Panc1 (cell line): ENCODE results near the gene FOXN4. TPM values are rescaled to one million over a fixed set of nuclear protein-coding genes. Genes with fewer than 3 reads are reported as not detected.

ENCODE experiments used
- ATAC-seq: fragments of 200-7000 bp; cut with Tn5 transposase; 2 replicates; pipeline ENCODE4 v1.9.1; 2020; ENCODE audit warnings: mild to moderate bottlenecking, moderate library complexity
- BruUV-seq: library from RNA; stranded (reverse); fragments of 400-500 nt; replicated peaks from 2 replicates; lab custom pipeline; 2021; lab: Mats Ljungman, UMichigan
- CTCF ChIA-PET: fragments of 300-600 bp; sonication (Branson Sonifier 250); formaldehyde crosslinking; loops from one replicate; lab custom pipeline; 2022; ENCODE audit warnings: antibody characterized with exemption; lab: Charles Lee
- POLR2A ChIA-PET: fragments of 300-600 bp; sonication (Branson Sonifier 250); formaldehyde crosslinking; loops from one replicate; lab custom pipeline; 2022; ENCODE audit warnings: antibody characterized with exemption; lab: Charles Lee
- DNase-seq: peaks from one replicate; pipeline ENCODE4 v3.0.0-alpha.2; 2010; ENCODE audit warnings: low read depth, low spot score
- H3K27ac ChIP-seq: 2 replicates; pipeline ENCODE4 v1.5.1; 2011; ENCODE audit warnings: mild to moderate bottlenecking, low read length, inconsistent platforms
- H3K27me3 ChIP-seq: fragments of 200-500 bp; sonication (Bioruptor generic); 2 replicates; pipeline ENCODE4 v1.6.0; 2014; ENCODE audit warnings: low read length, inconsistent platforms; ENCODE audit not compliant: control insufficient read depth, insufficient read depth
- H3K36me3 ChIP-seq: fragments of 200-500 bp; sonication (Bioruptor generic); 2 replicates; pipeline ENCODE4 v1.5.1; 2014; ENCODE audit warnings: inconsistent platforms, mild to moderate bottlenecking, low read length, moderate library complexity; ENCODE audit not compliant: control insufficient read depth, insufficient read depth
- H3K4me1 ChIP-seq: 2 replicates; pipeline ENCODE4 v1.5.1; 2011; ENCODE audit warnings: inconsistent platforms, mild to moderate bottlenecking, low read length, moderate library complexity; ENCODE audit not compliant: control insufficient read depth, insufficient read depth
- H3K4me3 ChIP-seq, 2 experiments: 2 replicates each; pipeline ENCODE4 v1.5.1; 2011 to 2012; ENCODE audit warnings: low read depth in 2 of 2, low read length in 2 of 2, mild to moderate bottlenecking in 2 of 2, inconsistent platforms in 1 of 2, moderate library complexity in 1 of 2
- H3K9me3 ChIP-seq: fragments of 200-500 bp; sonication (Bioruptor generic); 2 replicates; pipeline ENCODE4 v1.5.1; 2014; ENCODE audit warnings: low read depth, mild to moderate bottlenecking, inconsistent platforms, low read length, moderate library complexity; ENCODE audit not compliant: control insufficient read depth, insufficient read depth
- POLR2AphosphoS5 ChIP-seq: IDR thresholded peaks from 2 replicates; pipeline ENCODE4 v1.6.1; 2012; ENCODE audit warnings: mild to moderate bottlenecking, low read depth, low read length, moderate library complexity
- REST ChIP-seq, 2 experiments: IDR thresholded peaks; 2 replicates each; pipeline ENCODE4 v1.6.1; 2011 to 2012; ENCODE audit warnings: low read depth in 2 of 2, control low read depth in 1 of 2, low read length in 1 of 2, mild to moderate bottlenecking in 1 of 2, moderate library complexity in 1 of 2; ENCODE audit not compliant: insufficient read depth in 1 of 2
- SIN3A ChIP-seq: IDR thresholded peaks from 2 replicates; pipeline ENCODE4 v1.6.1; 2012; ENCODE audit warnings: low read depth, mild to moderate bottlenecking, low read length, moderate library complexity, borderline replicate concordance; ENCODE audit not compliant: insufficient read depth
- TCF7L2 ChIP-seq: IDR thresholded peaks from 2 replicates; pipeline ENCODE4 v1.6.1; 2011; ENCODE audit warnings: mild to moderate bottlenecking, low read depth, low read length, inconsistent platforms
- in situ Hi-C: cut with HindIII; loops from 2 replicates; pipeline ENCODE4 v1.10.0; 2016; ENCODE audit warnings: low sequenced_read_pairs, low pct_unique_long_range_greater_than_20kb
- intact Hi-C: fragments of 100-400 bp; cut with micrococcal nuclease; formaldehyde crosslinking; loops from one replicate; pipeline ENCODE4 v1.10.0; 2022; ENCODE audit not compliant: unreplicated experiment
- total RNA-seq: library from RNA; stranded (reverse); gene quantifications from one replicate; pipeline ENCODE4 v1.2.1, GENCODE V29; 2021; ENCODE audit not compliant: unreplicated experiment
- TF ChIP-seq, protein P1 (sequence below): fragments of 450-650 bp; IDR thresholded peaks from 2 replicates; pipeline ENCODE4 v1.5.1; 2017; ENCODE audit warnings: mild to moderate bottlenecking

FOXN4 gene
- total RNA-seq, 1 experiment from 2014 or later, result 0.08 TPM

DNA sequence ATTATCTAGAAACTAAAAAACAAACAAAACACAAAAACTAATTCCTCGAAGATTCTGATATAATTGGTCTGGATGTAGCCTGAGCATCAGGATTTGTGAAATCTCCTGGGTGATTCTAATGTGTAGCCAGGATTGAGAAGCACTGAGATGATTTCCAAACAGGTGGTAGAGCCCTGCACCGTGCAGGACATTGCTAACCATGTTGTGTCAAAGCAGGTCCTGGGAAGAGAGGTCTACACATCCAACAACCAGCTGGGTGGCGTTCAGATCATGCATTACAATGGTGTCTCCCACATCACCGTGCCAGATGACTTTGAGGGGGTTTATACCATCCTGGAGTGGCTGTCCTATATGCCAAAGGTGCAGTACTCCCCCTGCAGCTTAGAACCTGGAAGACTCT, 56.3 kb downstream of the FOXN4 start:
- ChIA-PET POLR2A (no interaction called here), CTCF (no interaction called here)
- no peaks in the 10 kb centered on the region for H3K4me1 ChIP-seq
- peaks cover 7% of the 10 kb centered on the region; the same call in 1 of the 2 replicates for H3K9me3 ChIP-seq
- H3K4me3 ChIP-seq, result no peak overlapping the region
- TF ChIP-seq POLR2AphosphoS5 (no peak), TCF7L2 (no peak), REST (IDR thresholded peaks at IDR 0.05; ENCODE audit: insufficient read depth in 1 of 2, low read depth in 2 of 2, low read length in 1 of 2) (no peak), SIN3A (no peak)
- TF ChIP-seq, protein P1, sequence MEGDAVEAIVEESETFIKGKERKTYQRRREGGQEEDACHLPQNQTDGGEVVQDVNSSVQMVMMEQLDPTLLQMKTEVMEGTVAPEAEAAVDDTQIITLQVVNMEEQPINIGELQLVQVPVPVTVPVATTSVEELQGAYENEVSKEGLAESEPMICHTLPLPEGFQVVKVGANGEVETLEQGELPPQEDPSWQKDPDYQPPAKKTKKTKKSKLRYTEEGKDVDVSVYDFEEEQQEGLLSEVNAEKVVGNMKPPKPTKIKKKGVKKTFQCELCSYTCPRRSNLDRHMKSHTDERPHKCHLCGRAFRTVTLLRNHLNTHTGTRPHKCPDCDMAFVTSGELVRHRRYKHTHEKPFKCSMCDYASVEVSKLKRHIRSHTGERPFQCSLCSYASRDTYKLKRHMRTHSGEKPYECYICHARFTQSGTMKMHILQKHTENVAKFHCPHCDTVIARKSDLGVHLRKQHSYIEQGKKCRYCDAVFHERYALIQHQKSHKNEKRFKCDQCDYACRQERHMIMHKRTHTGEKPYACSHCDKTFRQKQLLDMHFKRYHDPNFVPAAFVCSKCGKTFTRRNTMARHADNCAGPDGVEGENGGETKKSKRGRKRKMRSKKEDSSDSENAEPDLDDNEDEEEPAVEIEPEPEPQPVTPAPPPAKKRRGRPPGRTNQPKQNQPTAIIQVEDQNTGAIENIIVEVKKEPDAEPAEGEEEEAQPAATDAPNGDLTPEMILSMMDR, result no peak
- H3K27me3 ChIP-seq, result no peaks in the 10 kb centered on the region
- in situ Hi-C loops, result no loop called here
- no TSS peak for BruUV-seq
- ATAC-seq (no peak), DNase-seq (no peak)
- H3K36me3 ChIP-seq, result no peaks in the 10 kb centered on the region
- no peak overlapping the region for H3K27ac ChIP-seq
- intact Hi-C loops, result loop anchor here (10.0 kb wide), 1 partner anchor 138 kb away; the partner anchor contains the start of gene ACACB

GRCh38 chr12:109250523-109250922, 58.6 kb downstream of the FOXN4 start:
- peaks cover 7% of the 10 kb centered on the region; the same call in 1 of the 2 replicates for H3K9me3 ChIP-seq
- BruUV-seq, result no TSS peak
- DNase-seq (no peak), ATAC-seq (no peak)
- TF ChIP-seq POLR2AphosphoS5 (no peak), REST (IDR thresholded peaks at IDR 0.05; ENCODE audit: insufficient read depth in 1 of 2, low read depth in 2 of 2, low read length in 1 of 2) (no peak), SIN3A (no peak), TCF7L2 (no peak)
- TF ChIP-seq, protein P1, result no peak
- in situ Hi-C loops (no loop called here), intact Hi-C loops (loop anchor here (10.0 kb wide), 1 partner anchor 136 kb away; the partner anchor contains the start of gene ACACB)
- no peak overlapping the region for H3K27ac ChIP-seq
- no peak overlapping the region for H3K4me3 ChIP-seq
- H3K27me3 ChIP-seq, result no peaks in the 10 kb centered on the region
- no peaks in the 10 kb centered on the region for H3K36me3 ChIP-seq
- ChIA-PET POLR2A (no interaction called here), CTCF (no interaction called here)
- H3K4me1 ChIP-seq, result no peaks in the 10 kb centered on the region
